ENCODE measurements around the gene TAS2R60. TPM values are rescaled to one million over a fixed set of nuclear protein-coding genes. Genes with fewer than 3 reads are reported as not detected.

Gene TAS2R60
- total and polyA plus RNA-seq, 2 of the 8 experiments (the other 6 are each of a cell fraction or from before 2014, with no cell fraction given), result 0.15 to 0.32 TPM

DNA sequence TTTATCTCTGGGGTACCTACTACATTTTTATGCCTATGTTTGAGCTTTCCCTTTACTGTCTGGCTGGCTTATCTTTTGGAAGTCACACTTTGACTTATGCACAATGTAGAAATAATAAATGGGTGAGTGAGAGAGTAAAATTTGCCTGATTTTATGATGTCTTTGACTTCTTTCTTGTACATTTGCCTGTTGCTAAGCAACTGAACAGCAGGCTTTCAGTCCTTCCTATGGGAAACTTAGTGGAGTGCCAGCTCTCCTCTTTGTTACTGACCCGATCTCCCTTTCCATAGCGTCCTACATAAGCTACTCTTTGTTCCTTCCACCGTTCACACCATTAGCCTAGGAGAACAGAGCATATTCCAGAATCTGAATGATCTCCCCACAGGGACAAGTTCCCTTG lies 4.2 kb downstream of the TAS2R60 start:
- Histone ChIP-seq H3K56ac (replicated peaks; ENCODE audit: insufficient read length, low read depth, low read length) (no peak overlapping the region), H2BK15ac (ENCODE audit: low read length) (no peak overlapping the region), H3K79me1 (ENCODE audit: low read depth, low read length) (no peaks in the 10 kb centered on the region), H3K23me2 (ENCODE audit: low read depth, low read length) (no peaks in the 10 kb centered on the region), H3K4me1 (replicated peaks in 1 of 4; ENCODE audit: control insufficient read depth in 3 of 4, insufficient read depth in 4 of 4, low read length in 3 of 4) (peaks cover 0 to 6% (median 0%) of the 10 kb centered on the region in 4 experiments; a peak in 1 of 7 replicates), H3K9me3 (ENCODE audit: insufficient read depth in 2 of 2, low read depth in 1 of 2, low read length in 1 of 2) (no peaks in the 10 kb centered on the region; a peak in 2 of 4 replicates), H3K14ac (ENCODE audit: insufficient read length) (no peak overlapping the region), H4K20me1 (replicated peaks in 1 of 2; ENCODE audit: control insufficient read depth in 1 of 2, insufficient read depth in 2 of 2, low read length in 2 of 2) (no peaks in the 10 kb centered on the region), H3K27me3 (replicated peaks in 1 of 4; ENCODE audit: control insufficient read depth in 3 of 4, extremely low read depth in 1 of 4, insufficient read depth in 3 of 4, low read length in 3 of 4) (peaks cover 0 to 1% (median 0%) of the 10 kb centered on the region in 4 experiments; a peak in 1 of 7 replicates), H4K91ac (replicated peaks; ENCODE audit: insufficient read length, low read length) (no peak overlapping the region), H4K5ac (ENCODE audit: insufficient read length, low read depth, low read length) (no peak overlapping the region), H2BK5ac (ENCODE audit: low read depth, low read length) (no peak overlapping the region), H3K18ac (ENCODE audit: extremely low read depth, low read length) (no peak overlapping the region), H2AK5ac (ENCODE audit: low read depth, low read length) (no peak overlapping the region), H2BK120ac (replicated peaks; ENCODE audit: low read depth, low read length) (no peak overlapping the region), H3K79me2 (ENCODE audit: control insufficient read depth in 1 of 2, insufficient read depth in 2 of 2, low read length in 2 of 2) (no peaks in the 10 kb centered on the region), H4K8ac (ENCODE audit: extremely low read depth, insufficient read depth, low read length) (no peak overlapping the region), H3K9ac (replicated peaks in 1 of 4; ENCODE audit: extremely low read depth in 1 of 4, low read depth in 3 of 4, low read length in 3 of 4) (no peak overlapping the region), H3K27ac (ENCODE audit: low read depth, low read length) (no peak overlapping the region), H3K4me2 (ENCODE audit: insufficient read depth in 1 of 2, low read depth in 2 of 2, low read length in 2 of 2) (no peak overlapping the region), H3K23ac (ENCODE audit: insufficient read length) (no peak overlapping the region), H3K36me3 (ENCODE audit: control insufficient read depth in 2 of 4, insufficient read depth in 4 of 4, low read length in 3 of 4) (no peaks in the 10 kb centered on the region), H3K4me3 (ENCODE audit: extremely low read depth in 1 of 4, insufficient read depth in 2 of 4, low read depth in 3 of 4, low read length in 4 of 4) (no peak overlapping the region), H2BK12ac (ENCODE audit: low read depth, low read length) (no peak overlapping the region), H2AFZ (ENCODE audit: low read length) (no peak overlapping the region), H3K4ac (replicated peaks; ENCODE audit: insufficient read length, low read depth, low read length) (no peak overlapping the region), H2BK20ac (ENCODE audit: low read length) (no peak overlapping the region)
- no peak for TF ChIP-seq RNF2 (IDR thresholded peaks at IDR 0.05; ENCODE audit: borderline replicate concordance, low read depth, low read length, missing control alignments, poor library complexity, severe bottlenecking)
- TF ChIP-seq KDM4A (IDR thresholded peaks at IDR 0.05; ENCODE audit: low read depth, low read length, severe bottlenecking), result no peak
- TF ChIP-seq RFX5 (IDR thresholded peaks at IDR 0.05; ENCODE audit: borderline replicate concordance, low read depth, low read length), result no peak
- no peak for TF ChIP-seq TAF7 (optimal IDR thresholded peaks at IDR 0.05; ENCODE audit: borderline replicate concordance, low read depth, low read length)
- TF ChIP-seq KDM1A (IDR thresholded peaks at IDR 0.05; ENCODE audit: borderline replicate concordance, low read length), result no peak
- no peak for TF ChIP-seq TCF12 (IDR thresholded peaks at IDR 0.05; ENCODE audit: low read depth, low read length)
- TF ChIP-seq, protein P1, sequence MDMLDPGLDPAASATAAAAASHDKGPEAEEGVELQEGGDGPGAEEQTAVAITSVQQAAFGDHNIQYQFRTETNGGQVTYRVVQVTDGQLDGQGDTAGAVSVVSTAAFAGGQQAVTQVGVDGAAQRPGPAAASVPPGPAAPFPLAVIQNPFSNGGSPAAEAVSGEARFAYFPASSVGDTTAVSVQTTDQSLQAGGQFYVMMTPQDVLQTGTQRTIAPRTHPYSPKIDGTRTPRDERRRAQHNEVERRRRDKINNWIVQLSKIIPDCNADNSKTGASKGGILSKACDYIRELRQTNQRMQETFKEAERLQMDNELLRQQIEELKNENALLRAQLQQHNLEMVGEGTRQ (IDR thresholded peaks at IDR 0.05; ENCODE audit: low read length), result no peak
- POLR2A ChIA-PET (ENCODE audit: partially characterized antibody), result interaction anchor here (1.6 kb wide), 1 partner anchor 11 kb away, joined by 3 read pairs; no protein-coding TSS in a partner anchor
- 78% methylated on average over 3 of the region's 3 CpGs; no CpG with 5 or more reads in 1 of the 2 experiments for WGBS, 2 experiments (ENCODE audit: extremely low coverage in 1 of 2, insufficient coverage in 1 of 2, insufficient read length in 1 of 2, insufficient replicate concordance in 2 of 2, low coverage in 1 of 2, low lambda C conversion rate in 2 of 2, missing lambda C conversion rate in 1 of 2)
- CTCF ChIA-PET (ENCODE audit: partially characterized antibody), result interaction anchor here (0.7 to 1.4 kb wide), 2 partner anchors 43 to 232 kb away, joined by 3 read pairs; no protein-coding TSS in a partner anchor
- FAIRE-seq (no peak), DNase-seq (ENCODE audit: low read depth in 1 of 2, low spot score in 2 of 2) (no peak)
